Neural cell (in vitro differentiated cells): ENCODE results near the gene HPS4.

ENCODE experiments used
- EZH2 ChIP-seq: fragments of 200-600, 300-800 bp; shearing (Covaris generic), sonication (generic); IDR thresholded peaks from 2 replicates; pipeline ENCODE4 v1.6.1; 2014; ENCODE audit warnings: antibody characterized with exemption, low read length, borderline replicate concordance, mild to moderate bottlenecking; ENCODE audit not compliant: insufficient read depth, poor library complexity, severe bottlenecking
- POLR2AphosphoS5 ChIP-seq: IDR thresholded peaks from 2 replicates; pipeline ENCODE4 v1.6.1; 2012
- RAD21 ChIP-seq: fragments of 450-650 bp; conservative IDR thresholded peaks from 2 replicates; pipeline ENCODE4 v1.6.1; 2014; ENCODE audit warnings: antibody characterized with exemption, mild to moderate bottlenecking, moderate library complexity
- TAF1 ChIP-seq: IDR thresholded peaks from 2 replicates; pipeline ENCODE4 v1.6.1; 2012; ENCODE audit warnings: low read depth
- TF ChIP-seq, protein P1 (sequence below): fragments of 450-650 bp; IDR thresholded peaks from 2 replicates; pipeline ENCODE4 v1.5.1; 2014; ENCODE audit warnings: antibody characterized with exemption, mild to moderate bottlenecking, moderate library complexity; ENCODE audit not compliant: poor library complexity, severe bottlenecking
- TF ChIP-seq, protein P2 (sequence below): IDR thresholded peaks from 2 replicates; pipeline ENCODE4 v1.6.1; 2012; ENCODE audit warnings: borderline replicate concordance

DNA sequence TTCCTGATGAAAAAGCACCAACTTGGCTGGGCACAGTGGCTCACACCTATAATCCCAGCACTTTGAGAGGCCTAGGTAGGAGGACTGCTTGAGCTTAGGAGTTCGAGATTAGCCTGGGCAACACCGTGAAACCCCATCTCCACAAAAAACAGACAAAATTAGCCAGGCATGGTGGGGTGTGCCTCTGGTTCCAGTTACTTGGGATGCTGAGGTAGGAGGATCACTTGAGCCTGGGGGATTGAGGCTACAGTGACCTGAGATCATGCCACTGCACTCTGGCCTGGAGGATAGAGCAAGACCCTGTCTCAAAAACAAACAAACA, 3.0 kb downstream of the HPS4 start:
- TF ChIP-seq, protein P1, sequence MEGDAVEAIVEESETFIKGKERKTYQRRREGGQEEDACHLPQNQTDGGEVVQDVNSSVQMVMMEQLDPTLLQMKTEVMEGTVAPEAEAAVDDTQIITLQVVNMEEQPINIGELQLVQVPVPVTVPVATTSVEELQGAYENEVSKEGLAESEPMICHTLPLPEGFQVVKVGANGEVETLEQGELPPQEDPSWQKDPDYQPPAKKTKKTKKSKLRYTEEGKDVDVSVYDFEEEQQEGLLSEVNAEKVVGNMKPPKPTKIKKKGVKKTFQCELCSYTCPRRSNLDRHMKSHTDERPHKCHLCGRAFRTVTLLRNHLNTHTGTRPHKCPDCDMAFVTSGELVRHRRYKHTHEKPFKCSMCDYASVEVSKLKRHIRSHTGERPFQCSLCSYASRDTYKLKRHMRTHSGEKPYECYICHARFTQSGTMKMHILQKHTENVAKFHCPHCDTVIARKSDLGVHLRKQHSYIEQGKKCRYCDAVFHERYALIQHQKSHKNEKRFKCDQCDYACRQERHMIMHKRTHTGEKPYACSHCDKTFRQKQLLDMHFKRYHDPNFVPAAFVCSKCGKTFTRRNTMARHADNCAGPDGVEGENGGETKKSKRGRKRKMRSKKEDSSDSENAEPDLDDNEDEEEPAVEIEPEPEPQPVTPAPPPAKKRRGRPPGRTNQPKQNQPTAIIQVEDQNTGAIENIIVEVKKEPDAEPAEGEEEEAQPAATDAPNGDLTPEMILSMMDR = no peak
- TF ChIP-seq, protein P2, sequence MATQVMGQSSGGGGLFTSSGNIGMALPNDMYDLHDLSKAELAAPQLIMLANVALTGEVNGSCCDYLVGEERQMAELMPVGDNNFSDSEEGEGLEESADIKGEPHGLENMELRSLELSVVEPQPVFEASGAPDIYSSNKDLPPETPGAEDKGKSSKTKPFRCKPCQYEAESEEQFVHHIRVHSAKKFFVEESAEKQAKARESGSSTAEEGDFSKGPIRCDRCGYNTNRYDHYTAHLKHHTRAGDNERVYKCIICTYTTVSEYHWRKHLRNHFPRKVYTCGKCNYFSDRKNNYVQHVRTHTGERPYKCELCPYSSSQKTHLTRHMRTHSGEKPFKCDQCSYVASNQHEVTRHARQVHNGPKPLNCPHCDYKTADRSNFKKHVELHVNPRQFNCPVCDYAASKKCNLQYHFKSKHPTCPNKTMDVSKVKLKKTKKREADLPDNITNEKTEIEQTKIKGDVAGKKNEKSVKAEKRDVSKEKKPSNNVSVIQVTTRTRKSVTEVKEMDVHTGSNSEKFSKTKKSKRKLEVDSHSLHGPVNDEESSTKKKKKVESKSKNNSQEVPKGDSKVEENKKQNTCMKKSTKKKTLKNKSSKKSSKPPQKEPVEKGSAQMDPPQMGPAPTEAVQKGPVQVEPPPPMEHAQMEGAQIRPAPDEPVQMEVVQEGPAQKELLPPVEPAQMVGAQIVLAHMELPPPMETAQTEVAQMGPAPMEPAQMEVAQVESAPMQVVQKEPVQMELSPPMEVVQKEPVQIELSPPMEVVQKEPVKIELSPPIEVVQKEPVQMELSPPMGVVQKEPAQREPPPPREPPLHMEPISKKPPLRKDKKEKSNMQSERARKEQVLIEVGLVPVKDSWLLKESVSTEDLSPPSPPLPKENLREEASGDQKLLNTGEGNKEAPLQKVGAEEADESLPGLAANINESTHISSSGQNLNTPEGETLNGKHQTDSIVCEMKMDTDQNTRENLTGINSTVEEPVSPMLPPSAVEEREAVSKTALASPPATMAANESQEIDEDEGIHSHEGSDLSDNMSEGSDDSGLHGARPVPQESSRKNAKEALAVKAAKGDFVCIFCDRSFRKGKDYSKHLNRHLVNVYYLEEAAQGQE = no peak
- no peak for TF ChIP-seq RAD21
- no peak for TF ChIP-seq POLR2AphosphoS5
- no peak for TF ChIP-seq EZH2
- no peak for TF ChIP-seq TAF1
